PFSK-1 (cell line): ENCODE data around the gene GET3.

ENCODE experiments used
- FOXP2 ChIP-seq: optimal IDR thresholded peaks from 2 replicates; pipeline ENCODE3; 2011; ENCODE audit warnings: borderline replicate concordance, control low read depth, inconsistent platforms; ENCODE audit not compliant: insufficient read depth; ENCODE audit errors: extremely low read length, extremely low read depth
- POLR2AphosphoS5 ChIP-seq: IDR thresholded peaks from 2 replicates; pipeline ENCODE4 v1.6.1; 2012; ENCODE audit warnings: low read depth, mild to moderate bottlenecking, control low read depth, low read length, moderate library complexity
- SIN3A ChIP-seq: IDR thresholded peaks from 2 replicates; pipeline ENCODE4 v1.6.1; 2012; ENCODE audit warnings: mild to moderate bottlenecking, low read length, moderate library complexity, borderline replicate concordance; ENCODE audit not compliant: insufficient read depth
- TAF1 ChIP-seq: IDR thresholded peaks from 2 replicates; pipeline ENCODE4 v1.6.1; 2012; ENCODE audit warnings: low read length, control low read depth, borderline replicate concordance; ENCODE audit not compliant: insufficient read depth
- TF ChIP-seq, protein P1 (sequence below), 2 experiments: IDR thresholded peaks; 2 replicates each; pipeline versions ENCODE4 v1.6.1 to v1.8.0; 2011 to 2012; ENCODE audit warnings: low read depth in 2 of 2, low read length in 2 of 2, control low read depth in 1 of 2, inconsistent platforms in 1 of 2, mild to moderate bottlenecking in 1 of 2, moderate library complexity in 1 of 2; ENCODE audit not compliant: insufficient read depth in 1 of 2

GET3 gene

DNA sequence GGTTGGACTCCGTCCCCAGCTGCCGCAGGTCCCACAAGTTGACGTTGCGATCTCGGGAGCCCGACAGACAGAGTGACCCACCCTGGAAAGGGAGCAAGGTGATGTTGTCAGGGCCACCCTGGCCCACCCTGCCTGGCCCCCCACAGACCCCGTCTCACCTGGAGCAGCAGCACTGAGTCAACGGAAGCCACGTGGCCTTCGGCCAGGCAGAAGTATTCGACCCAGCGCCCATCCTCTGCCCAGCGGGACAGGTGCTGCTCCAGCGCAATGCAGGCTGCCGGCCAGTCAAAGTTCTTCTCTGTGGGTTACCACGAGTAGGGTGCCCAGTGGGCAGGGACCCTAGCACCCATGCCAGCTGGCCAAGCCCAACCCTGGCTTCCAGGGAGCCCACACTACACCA lies 42.7 kb upstream of the GET3 start:
- no peak for TF ChIP-seq POLR2AphosphoS5
- TF ChIP-seq, protein P1, sequence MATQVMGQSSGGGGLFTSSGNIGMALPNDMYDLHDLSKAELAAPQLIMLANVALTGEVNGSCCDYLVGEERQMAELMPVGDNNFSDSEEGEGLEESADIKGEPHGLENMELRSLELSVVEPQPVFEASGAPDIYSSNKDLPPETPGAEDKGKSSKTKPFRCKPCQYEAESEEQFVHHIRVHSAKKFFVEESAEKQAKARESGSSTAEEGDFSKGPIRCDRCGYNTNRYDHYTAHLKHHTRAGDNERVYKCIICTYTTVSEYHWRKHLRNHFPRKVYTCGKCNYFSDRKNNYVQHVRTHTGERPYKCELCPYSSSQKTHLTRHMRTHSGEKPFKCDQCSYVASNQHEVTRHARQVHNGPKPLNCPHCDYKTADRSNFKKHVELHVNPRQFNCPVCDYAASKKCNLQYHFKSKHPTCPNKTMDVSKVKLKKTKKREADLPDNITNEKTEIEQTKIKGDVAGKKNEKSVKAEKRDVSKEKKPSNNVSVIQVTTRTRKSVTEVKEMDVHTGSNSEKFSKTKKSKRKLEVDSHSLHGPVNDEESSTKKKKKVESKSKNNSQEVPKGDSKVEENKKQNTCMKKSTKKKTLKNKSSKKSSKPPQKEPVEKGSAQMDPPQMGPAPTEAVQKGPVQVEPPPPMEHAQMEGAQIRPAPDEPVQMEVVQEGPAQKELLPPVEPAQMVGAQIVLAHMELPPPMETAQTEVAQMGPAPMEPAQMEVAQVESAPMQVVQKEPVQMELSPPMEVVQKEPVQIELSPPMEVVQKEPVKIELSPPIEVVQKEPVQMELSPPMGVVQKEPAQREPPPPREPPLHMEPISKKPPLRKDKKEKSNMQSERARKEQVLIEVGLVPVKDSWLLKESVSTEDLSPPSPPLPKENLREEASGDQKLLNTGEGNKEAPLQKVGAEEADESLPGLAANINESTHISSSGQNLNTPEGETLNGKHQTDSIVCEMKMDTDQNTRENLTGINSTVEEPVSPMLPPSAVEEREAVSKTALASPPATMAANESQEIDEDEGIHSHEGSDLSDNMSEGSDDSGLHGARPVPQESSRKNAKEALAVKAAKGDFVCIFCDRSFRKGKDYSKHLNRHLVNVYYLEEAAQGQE (IDR thresholded peaks at IDR 0.05; ENCODE audit: insufficient read depth in 1 of 2, low read depth in 2 of 2, low read length in 2 of 2): no peak
- TF ChIP-seq TAF1: no peak
- no peak for TF ChIP-seq SIN3A
- TF ChIP-seq FOXP2: no peak

DNA sequence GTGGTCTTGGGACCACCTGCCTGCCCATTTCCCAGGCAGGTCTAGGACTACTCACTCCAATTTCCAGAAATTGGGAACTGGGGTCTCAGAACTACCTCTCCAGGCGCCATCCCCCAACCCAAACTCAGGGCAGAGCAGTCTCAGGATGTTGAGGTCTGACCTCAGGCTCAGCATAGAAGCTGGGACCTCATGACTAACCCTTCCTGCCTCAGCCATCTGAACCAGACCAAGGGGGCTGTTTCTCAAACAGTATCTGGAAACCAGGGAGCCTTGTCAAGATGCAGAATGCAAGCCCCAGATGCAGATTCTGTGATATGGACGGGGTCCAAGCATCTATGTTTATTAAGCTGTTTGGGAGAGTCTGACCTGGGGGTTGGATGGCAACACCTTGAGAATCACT lies 42.2 kb upstream of the GET3 start:
- TF ChIP-seq TAF1 (no peak), FOXP2 (no peak), POLR2AphosphoS5 (no peak), SIN3A (no peak)
- TF ChIP-seq, protein P1 (IDR thresholded peaks at IDR 0.05; ENCODE audit: insufficient read depth in 1 of 2, low read depth in 2 of 2, low read length in 2 of 2): no peak

DNA sequence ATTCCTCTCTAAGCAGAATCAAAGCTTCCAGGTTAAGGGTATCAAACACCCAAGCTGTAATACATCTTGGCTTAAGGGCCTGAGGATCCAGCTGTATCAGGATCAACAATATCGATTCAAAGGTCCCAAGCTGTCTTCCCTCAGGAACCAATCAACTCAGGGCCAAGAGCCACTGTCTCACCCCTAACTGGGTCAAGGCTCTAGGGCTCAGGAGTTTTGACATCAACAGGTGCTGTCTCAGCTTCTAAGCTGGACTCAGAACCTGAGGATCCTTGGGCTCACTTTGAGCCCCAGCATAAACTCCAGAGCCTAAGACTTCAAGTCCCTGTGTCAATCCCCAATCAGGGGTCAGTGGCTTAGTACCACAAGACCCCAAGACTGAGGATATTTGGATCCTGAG lies 41.8 kb upstream of the GET3 start:
- TF ChIP-seq TAF1: no peak

DNA sequence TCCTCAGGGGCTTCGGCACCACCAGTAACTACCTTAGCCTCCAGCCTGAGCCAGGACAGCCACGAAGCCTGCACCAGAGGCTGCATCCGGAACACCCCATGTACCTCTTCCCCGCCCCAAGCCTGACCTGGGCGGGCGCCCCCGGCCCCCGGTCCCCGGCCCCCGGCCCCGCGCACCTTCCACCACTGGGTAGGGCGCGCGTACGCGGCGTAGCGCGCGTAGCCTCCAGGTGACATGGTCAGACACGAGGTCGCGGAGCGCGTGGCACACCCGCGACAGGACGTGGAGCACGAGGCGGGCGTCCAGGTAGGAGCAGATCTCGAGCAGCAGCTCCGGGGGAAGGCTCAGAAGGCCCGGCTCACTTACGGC lies 41.3 kb upstream of the GET3 start:
- TF ChIP-seq TAF1: no peak

DNA sequence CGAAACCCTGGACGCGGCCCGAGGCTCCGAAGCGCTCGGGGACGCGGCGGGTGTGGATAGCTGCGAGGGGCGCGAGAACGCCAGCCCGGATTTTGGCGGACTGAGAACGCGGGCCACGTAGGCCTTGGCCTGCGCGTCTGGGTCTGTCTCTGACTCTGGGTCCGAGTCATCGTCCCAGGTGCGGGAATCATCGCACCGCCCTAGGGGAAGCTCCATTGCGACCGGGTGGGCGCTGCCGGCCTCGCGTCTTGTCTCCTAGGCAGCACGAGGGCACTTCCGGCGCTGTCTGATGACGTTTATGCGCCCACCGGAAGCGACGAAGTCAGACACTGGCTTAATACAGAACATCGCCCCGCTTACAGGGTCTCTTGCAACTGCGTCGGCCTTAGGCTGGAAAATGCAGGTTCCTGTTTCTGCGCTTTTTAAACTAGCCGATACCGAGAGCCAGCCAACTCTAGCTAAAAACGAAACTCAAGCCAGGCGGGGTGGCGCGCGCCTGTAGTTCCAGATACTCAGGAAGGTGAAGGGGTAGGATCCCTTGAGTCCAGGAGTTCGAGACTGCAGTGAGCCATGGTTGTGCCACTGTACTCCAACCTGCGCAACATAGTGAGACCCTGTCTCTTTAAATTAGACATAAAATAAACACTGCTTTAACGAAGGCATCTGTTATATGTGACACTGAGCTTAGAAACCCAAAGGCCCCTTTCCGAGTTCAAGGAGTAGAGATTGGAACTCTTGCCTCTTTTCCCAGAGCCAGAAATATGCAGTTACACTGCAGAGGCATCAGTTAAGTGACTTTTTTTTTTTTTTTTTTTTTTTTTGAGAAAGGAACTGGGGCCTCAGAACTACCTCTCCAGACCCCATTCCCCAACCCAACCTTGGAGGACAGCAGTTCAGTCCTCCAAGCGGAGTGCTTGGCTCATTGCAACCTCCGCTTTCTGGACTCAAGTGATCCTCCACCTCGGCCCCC lies 40.6 kb upstream of the GET3 start, which contains the start of gene FBXW9:
TSS of gene FBXW9 (minus strand) at position 266 of the 970 bp plus-strand sequence. CDS start at position 216, 50 bp downstream.
- peak; percentile 88 for TF ChIP-seq POLR2AphosphoS5
- peak; percentile 98; the same call in 1 of the 2 replicates for TF ChIP-seq SIN3A
- TF ChIP-seq, protein P1 (IDR thresholded peaks at IDR 0.05; ENCODE audit: insufficient read depth in 1 of 2, low read depth in 2 of 2, low read length in 2 of 2): 0 out of 4 replicates have a peak, but pooled peaks of 1 of the 2 experiments have one; percentile 41
- TF ChIP-seq TAF1: peak; percentile 79; the same call in 1 of the 2 replicates
- TF ChIP-seq FOXP2: peak; percentile 91

DNA sequence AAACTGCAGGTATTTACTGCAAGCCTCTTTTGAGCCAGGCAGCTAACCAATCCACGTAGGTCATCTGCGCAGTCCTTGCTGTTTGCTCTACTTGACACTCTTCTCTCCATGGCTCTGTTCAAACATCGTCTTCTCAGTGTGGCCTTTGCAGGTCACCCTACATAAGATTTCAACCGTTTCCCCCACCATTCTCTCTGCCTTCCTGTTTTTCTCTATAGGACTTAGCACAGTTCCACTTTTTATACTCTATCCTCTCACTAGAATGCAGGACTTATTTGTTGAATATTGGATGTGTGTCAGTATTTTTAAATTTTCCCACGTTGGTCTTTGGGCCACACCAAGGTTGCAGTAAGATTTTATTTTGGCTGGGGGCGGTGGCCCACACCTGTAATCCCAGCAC lies 39.2 kb upstream of the GET3 start:
- TF ChIP-seq SIN3A: no peak
- TF ChIP-seq TAF1: no peak
- TF ChIP-seq POLR2AphosphoS5: no peak
- no peak for TF ChIP-seq FOXP2
